GM10847 (cell line): ENCODE measurements around the gene SIK3.

Experiments
- POLR2A ChIP-seq: IDR thresholded peaks from 2 replicates; pipeline ENCODE4 v1.6.1; 2011; ENCODE audit not compliant: insufficient read length; ENCODE audit errors: extremely low read depth

SIK3 gene

DNA sequence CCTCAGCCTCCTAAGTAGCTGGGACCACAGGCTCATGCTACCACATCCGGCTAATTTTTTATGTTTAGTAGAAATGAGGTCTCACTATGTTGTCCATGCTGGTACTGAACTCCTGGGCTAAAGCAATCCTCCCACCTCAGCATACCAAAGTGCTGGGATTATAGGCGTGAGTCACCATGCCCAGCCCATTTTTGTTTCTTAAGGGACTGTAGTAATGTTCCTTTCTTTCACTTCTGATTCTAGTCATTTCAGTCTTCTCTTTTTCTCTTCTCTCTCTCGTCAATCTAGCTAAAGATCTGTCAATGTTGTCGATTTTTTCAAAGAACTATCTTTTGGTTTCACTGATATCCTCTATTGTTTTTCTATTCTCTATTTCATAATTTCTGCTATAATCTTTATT, 149.8 kb downstream of the SIK3 start:
- no peak for TF ChIP-seq POLR2A

DNA sequence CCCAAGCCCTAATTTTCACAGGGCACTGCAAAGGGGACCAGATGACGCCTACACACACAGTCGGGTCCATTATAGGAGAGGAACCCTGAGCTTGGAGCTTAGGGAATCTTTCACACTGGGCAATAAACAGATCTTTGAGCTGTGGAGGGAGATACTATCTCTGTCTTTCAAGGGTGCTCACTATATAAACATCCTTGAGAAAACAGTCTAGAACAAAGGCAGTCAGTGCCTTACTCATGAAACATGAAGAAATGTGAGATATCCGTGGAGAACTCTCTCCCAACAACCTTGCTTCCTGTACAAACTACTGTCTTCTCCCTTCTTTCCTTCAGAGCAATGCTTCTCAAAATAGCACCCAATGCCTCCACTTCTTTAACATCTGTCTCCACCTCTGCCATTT, 151.8 kb downstream of the SIK3 start:
- no peak for TF ChIP-seq POLR2A

DNA sequence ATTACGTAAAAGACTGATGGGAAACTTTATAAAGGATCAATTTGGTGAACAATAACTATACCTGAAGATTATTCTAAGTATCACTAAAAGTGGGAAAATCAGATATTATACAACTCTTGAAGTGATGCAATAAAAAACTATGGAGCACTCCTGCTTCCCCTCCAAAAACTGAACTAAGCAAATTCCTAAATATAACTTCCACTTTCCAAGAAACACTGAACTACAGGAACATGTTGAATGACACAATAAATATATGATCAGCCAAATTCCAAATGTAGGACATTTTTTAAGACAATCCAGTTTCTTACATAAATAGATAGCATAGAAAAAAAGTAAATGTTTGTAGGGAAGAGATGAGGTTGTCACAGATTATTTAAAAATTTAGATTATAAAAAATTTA, 158.7 kb downstream of the SIK3 start:
- no peak for TF ChIP-seq POLR2A

DNA sequence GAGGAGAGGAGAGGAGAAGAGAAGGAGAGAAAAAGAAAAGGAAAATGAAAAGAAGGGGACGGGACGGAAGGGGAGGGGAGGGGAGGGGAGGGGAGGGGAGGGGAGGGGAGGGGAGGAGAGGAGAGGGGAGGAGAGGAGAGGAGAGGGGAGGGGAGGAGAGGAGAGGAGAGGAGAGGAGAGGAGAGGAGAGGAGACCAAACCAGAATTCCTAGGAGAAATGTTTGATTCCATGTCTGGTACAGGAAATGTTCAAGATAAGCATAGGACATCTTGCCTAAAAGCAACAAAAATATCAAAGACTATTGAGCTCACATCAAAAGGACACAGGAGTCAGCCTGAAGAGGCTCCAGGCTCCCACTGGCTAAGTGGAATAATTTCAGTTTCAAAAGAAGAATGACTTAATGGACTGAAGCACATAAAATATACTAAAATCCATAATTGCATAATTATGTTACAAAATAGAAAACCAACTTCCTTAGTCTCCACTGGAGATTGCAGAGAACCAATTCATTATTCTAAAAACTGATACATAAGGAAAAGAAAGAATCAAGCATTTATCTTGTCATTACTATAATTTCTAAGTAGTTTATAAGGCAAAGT, 159.7 kb downstream of the SIK3 start:
- TF ChIP-seq POLR2A = no peak

DNA sequence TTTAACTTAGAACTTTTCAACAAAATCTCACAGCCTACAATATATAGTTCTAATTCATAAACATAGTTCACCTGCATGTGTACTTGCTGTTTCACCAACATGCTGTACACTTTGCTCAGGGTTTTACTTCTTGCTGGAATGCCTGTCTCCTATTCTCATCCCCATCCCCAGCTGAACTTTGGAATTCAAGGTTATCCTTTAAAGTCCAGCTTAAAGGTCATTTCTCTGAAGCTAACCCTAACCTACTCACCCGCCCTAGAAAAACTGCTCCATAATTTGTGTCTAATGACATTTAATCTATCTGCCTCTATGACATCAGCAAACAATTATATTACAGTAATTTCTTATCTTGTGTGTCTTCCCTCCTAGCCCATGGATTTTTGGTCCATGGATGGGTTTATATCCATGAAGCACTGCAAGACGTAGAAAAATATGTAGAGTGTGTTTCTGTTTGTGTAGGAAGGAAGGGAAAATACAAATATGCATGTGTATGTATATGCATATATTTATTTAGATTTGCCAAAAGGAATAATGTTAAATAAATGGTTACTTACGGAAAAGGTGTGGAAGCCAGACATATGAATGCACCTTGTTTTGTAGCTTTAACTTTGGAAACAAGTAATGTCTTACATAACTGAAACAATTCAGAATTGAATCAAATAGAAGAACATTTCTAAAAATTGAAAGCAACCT, 161.3 kb downstream of the SIK3 start:
- TF ChIP-seq POLR2A = no peak

DNA sequence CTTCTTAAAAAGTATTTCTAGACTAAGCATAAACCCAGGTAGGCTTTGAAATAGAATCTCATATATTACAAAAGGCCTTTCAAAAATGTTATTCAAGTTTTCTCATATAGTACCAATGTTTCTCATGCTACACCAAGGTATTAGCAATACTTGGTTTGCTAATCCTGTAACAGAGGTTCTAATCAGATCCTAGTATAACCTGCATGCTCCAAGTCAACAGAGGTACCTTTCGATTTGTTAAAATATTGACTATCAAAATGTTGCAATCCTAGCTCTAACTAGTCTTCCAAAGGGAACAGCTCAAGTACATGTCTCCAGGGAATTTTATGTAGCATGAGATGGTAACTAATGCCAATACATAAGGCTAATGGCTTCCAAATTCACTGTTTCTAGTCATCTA, 162.7 kb downstream of the SIK3 start:
- no peak for TF ChIP-seq POLR2A

DNA sequence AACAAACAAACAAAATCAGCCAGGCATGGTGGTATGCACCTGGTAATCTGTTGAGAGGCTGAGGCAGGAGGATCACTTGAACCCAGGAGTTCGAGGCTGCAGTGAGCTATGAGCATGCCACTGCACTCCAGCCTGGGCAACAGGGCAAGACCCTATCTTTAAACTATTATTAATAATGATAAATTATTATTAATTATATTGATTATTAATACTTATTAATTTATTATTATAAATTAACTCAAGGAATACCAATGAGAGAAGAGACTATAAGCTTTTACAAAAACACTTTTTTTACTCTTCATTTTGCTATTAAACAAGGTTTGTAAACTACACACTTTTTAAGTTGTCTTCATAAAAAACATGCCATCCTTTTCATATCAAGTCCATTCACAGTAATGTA, 163.1 kb downstream of the SIK3 start:
- TF ChIP-seq POLR2A = no peak

DNA sequence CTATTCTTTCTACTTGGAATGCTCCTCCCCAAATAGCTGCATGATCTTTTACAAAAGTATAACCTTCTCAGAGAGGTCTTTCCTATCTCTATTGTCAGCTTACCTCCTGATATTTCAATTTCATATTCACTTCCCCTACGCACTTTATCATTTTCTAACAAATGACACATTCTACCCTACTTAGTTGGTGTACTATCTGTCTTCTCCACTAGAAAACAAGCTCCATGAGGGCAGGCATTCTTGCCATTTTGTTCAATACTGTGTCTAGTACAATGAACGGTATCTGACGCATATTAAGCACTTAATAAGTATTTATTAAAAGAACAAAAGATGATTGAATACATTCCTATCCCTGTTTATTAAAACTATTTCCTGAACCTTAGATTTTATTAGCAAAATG, 164.3 kb downstream of the SIK3 start:
- no peak for TF ChIP-seq POLR2A

DNA sequence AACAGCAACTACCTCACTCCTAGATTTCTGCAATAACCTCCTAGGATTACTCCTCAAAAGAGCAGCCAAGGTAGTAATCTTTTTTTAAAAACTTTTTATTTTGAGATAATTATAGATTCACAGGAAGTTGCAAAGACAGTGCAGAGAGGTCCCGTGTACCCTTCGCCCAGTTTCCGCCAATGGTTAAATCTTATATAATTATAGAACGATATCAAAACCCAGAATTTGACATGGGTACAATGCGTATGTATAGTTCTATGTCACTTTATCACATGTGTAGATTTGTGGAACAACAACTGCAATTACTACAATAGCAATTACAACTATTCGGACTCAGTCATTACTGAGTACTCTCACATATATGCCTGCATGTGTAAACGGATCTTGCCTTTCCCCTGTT, 166.0 kb downstream of the SIK3 start:
- TF ChIP-seq POLR2A = no peak

DNA sequence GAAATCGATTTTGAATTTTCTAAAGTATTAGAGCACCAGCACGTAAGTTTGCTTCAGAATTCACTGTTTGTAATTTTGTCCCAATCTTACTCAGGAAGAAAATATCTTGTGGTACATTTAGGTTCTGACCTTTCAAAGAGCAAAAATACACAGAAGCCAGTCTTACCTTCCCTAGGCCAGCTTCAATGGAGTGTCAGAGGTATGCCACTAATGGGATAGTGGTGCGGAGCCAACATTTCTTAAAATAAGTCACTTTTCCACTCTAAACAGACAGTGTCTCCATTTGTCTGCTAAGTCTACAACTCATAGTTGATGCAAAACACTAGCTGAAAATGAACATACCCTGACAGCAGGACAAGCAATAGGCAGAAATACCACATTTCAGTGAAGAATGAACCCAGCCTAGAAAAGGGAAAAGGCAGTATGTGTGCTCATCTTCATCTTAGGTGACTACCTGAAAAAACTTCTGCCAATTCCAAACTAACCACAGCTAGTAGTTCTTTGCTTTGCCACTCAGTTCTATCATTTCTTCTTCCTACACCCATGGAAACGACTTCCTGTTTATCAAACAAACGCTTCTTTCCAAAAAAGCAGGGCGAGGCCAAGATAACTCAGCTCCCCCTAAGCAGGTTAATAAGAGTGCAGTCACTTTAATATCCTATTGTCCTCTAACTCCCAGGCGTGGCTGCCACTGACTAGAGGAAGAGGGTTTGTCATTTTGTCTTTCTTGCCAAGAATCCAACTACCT, 166.8 kb downstream of the SIK3 start:
- no peak for TF ChIP-seq POLR2A

DNA sequence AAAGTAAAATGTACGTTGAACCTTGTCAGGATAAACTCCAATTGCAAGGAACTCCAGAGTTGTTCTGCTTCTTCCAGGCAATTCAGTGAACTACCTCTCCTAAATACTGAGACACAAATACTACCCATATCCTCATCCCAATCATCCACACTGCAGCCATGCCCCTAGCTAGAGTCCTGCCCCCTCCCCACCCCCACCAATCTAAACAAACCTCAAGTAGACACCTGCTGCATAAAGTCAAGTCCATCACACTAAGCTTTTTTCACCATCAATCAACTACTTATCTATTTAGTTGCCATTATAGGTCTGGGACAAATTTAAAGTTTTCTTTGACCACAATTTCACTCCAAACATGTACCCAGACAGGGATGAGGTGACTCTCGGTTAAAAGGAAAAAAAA, 167.6 kb downstream of the SIK3 start:
- no peak for TF ChIP-seq POLR2A

DNA sequence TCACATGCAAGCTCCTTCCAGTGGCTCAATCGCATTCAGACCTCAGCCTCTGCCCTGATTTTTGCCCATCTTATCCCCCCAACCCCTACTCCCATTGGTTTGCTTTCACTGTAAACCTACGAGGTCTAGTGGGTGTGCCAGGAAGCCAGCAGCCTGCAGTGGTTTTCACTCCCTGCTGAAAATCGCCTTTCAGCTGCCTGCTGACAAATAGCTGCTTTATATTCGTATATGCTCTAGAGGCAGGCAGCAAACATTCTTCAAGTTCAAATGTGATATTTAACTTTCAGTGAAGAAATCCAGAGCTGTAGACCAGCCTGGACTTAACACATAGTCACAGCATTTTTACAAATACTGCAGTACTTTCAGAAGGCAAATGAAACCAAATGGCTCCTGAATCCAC, 168.1 kb downstream of the SIK3 start:
- no peak for TF ChIP-seq POLR2A

DNA sequence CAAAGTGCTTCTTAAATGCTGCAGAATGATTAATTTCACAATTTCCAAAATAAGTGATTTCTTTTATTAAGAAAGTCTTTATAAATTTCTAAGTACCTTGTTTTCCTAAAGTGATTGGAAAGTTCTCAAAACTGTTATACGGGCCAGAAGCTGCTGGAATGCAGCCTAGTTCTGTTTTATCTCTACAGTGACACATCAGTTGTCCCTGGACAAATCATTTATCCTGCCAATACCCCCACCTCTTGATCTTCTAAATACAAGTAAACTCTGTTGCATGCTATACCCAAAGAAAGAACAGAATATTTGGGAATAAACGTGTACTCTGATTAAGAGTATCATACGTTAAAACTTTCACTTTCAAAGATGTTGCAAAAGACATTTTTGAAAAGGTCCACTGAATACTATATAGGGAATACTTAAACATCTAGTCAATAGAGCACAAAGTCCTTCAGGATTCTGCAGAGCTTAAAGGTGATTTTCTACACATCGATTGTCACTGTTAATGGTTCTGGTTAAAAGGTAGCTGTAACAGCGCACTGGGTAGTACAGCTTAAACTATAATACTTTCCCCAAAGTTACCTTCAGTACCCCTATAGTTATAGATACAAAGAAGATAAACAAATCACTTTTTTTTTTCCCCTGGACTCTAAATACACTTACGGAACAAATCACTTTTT, 168.7 kb downstream of the SIK3 start:
- TF ChIP-seq POLR2A = no peak

DNA sequence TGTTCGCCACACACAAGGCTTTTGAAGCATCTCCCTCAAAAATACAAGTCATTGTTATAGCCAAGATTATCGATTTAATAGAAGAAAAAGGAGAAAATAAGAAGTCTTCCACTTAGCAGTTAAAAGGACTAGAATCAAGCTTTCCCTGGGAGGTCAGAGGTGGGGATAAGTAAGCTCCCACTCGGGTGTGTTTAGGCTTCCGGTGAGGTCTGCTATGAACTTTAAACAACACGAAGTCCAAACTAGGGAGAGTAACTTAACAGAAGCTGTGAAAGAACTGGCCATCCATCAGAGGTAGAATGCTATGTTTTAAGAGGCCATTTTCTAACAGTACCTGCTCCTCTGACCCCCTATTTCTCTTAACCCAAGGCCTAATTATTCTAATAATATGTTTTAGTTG, 169.4 kb downstream of the SIK3 start:
- no peak for TF ChIP-seq POLR2A

DNA sequence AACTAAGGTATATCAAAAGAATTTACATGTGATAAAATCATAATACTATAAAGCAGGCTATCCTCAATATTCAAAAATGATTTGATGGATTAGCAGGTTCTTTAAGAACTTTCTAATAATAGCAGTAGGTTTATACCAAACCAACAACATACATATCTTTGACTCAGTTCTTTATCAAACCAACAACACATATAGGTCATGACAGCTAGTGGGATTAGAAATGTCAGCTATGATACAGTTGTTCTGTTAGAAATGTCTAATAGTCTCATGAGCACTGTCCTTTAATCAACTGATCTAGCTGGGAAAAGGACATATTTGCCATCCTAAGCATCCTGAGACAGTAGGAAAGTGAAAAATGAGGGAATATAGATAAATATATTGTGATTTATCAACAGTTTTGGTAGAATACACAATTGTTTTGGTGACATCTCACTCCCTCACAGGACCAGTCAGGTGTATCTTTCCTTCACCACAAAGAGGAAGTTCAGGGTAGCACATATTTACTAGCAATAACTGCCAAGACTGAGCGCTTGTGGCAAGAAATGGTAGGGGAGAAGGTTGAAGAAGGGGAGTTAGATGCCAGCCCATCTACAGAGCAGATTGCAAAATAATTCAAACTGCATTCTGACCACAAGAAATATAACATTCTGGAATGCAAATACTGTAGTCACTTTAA, 170.0 kb downstream of the SIK3 start:
- TF ChIP-seq POLR2A = no peak

DNA sequence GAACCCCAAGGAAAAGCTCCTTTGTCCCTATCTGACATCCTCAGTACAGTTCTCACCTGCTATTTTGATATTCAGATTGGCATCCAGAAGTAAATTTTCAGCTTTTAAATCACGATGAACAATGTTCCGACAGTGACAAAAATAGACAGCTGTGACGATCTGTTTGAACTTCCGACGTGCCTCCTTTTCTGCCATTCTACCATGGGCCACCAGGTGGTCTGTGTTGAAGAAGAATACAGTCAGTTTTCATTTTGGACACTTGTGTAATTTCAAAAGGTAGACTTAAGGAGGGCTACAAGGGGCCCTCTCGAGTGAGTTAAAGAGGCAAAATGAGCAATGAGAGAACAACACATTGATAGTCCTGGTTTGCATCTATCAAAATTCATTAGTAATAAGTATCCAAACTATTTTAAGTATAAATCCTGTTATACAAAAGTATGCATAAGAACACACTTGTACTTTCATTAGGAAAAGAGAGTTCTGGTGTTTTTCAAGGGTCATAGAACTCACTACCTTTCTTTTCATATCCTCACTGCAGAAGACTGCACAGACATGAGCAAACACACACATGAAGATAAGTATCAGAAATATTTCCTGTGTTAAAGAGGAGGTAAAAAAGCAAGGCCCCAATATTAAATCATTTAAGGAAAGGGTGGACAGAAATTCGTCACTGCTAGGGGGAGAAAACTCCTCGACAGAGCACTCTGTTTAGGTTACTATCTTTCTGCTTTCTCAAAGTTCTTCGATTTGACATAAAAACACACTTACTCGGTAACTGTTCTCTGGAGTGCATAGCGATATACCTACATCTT, 170.9 kb downstream of the SIK3 start:
- TF ChIP-seq POLR2A = no peak
